Neuronal stem cell (in vitro differentiated cells): Measurements from ENCODE around the gene MTERF2.

Experiments used
- DNase-seq: peaks from one replicate; pipeline ENCODE4 v3.0.0-alpha.2; 2013; ENCODE audit warnings: low spot score
- H2AFZ ChIP-seq: one replicate; pipeline ENCODE4 v1.6.1; 2013; ENCODE audit warnings: mild to moderate bottlenecking, low read length, inconsistent platforms
- H2AK5ac ChIP-seq: 2 replicates; pipeline ENCODE4 v1.6.1; 2013; ENCODE audit warnings: low read depth, mild to moderate bottlenecking, inconsistent platforms, low read length, moderate library complexity, mixed read lengths
- H2BK120ac ChIP-seq: 2 replicates; pipeline ENCODE4 v1.6.1; 2013; ENCODE audit warnings: low read depth, mild to moderate bottlenecking, inconsistent platforms, low read length, moderate library complexity, mixed read lengths
- H2BK12ac ChIP-seq: one replicate; pipeline ENCODE4 v1.6.1; 2013; ENCODE audit warnings: low read length, inconsistent platforms
- H2BK15ac ChIP-seq: 2 replicates; pipeline ENCODE4 v1.6.1; 2013; ENCODE audit warnings: mild to moderate bottlenecking, low read length, inconsistent platforms, mixed read lengths
- H2BK5ac ChIP-seq: one replicate; pipeline ENCODE4 v1.6.1; 2013; ENCODE audit warnings: inconsistent platforms, mild to moderate bottlenecking, low read length, moderate library complexity
- H3K14ac ChIP-seq: one replicate; pipeline ENCODE4 v1.6.1; 2013; ENCODE audit warnings: low read length, inconsistent platforms
- H3K18ac ChIP-seq: 2 replicates; pipeline ENCODE4 v1.6.1; 2013; ENCODE audit warnings: low read length, inconsistent platforms
- H3K23ac ChIP-seq: 2 replicates; pipeline ENCODE4 v1.6.1; 2013; ENCODE audit warnings: low read depth, mild to moderate bottlenecking, mixed read lengths, low read length, inconsistent platforms; ENCODE audit not compliant: poor library complexity
- H3K27ac ChIP-seq: replicated peaks from 3 replicates; pipeline ENCODE4 v1.5.1; 2013; ENCODE audit warnings: low read length, inconsistent platforms
- H3K27me3 ChIP-seq, 3 experiments: 2 replicates each; pipeline ENCODE4 v1.6.1; 2013; ENCODE audit warnings: low read length in 3 of 3, mild to moderate bottlenecking in 2 of 3, inconsistent platforms in 1 of 3, low read depth in 1 of 3, mixed read lengths in 1 of 3, moderate library complexity in 1 of 3; ENCODE audit not compliant: control insufficient read depth in 3 of 3, insufficient read depth in 3 of 3
- H3K36me3 ChIP-seq, 2 donors: replicated peaks in 1 of 2; 2 replicates each; pipeline ENCODE4 v1.6.1; 2013; ENCODE audit warnings: low read length in 2 of 2; ENCODE audit not compliant: control insufficient read depth in 2 of 2, insufficient read depth in 2 of 2
- H3K4ac ChIP-seq: 2 replicates; pipeline ENCODE4 v1.6.1; 2013; ENCODE audit warnings: inconsistent platforms, mild to moderate bottlenecking, low read length, moderate library complexity
- H3K4me1 ChIP-seq, 2 donors: 1 replicate in 1 of 2; 2 replicates in 1 of 2; pipeline ENCODE4 v1.6.1; 2013; ENCODE audit warnings: low read length in 2 of 2, low read depth in 1 of 2; ENCODE audit not compliant: control insufficient read depth in 2 of 2, insufficient read depth in 1 of 2
- H3K4me2 ChIP-seq: one replicate; pipeline ENCODE4 v1.6.1; 2013; ENCODE audit warnings: mild to moderate bottlenecking, low read length, inconsistent platforms; ENCODE audit not compliant: insufficient read depth, poor library complexity, severe bottlenecking
- H3K4me3 ChIP-seq, 2 donors: 2 replicates each; pipeline ENCODE4 v1.5.1; 2013; ENCODE audit warnings: low read length in 2 of 2, mild to moderate bottlenecking in 2 of 2, inconsistent platforms in 1 of 2, moderate library complexity in 1 of 2
- H3K79me1 ChIP-seq: one replicate; pipeline ENCODE4 v1.6.1; 2013; ENCODE audit warnings: low read depth, mild to moderate bottlenecking, inconsistent platforms, low read length, moderate library complexity
- H3K9ac ChIP-seq: one replicate; pipeline ENCODE4 v1.6.1; 2013; ENCODE audit warnings: mild to moderate bottlenecking, low read depth, low read length, inconsistent platforms; ENCODE audit not compliant: poor library complexity
- H3K9me3 ChIP-seq, 2 donors: replicated peaks in 1 of 2; 2 replicates each; pipeline versions ENCODE3 to v1.6.1; 2013; ENCODE audit warnings: low read length in 2 of 2, mild to moderate bottlenecking in 2 of 2, inconsistent platforms in 1 of 2, low read depth in 1 of 2, mixed read lengths in 1 of 2, moderate library complexity in 1 of 2; ENCODE audit not compliant: control insufficient read depth in 2 of 2, insufficient read depth in 1 of 2
- H4K8ac ChIP-seq: one replicate; pipeline ENCODE4 v1.6.1; 2013; ENCODE audit warnings: low read depth, mild to moderate bottlenecking, inconsistent platforms, low read length, moderate library complexity
- H4K91ac ChIP-seq: one replicate; pipeline ENCODE4 v1.6.1; 2013; ENCODE audit warnings: low read length, low read depth, mild to moderate bottlenecking, inconsistent platforms; ENCODE audit not compliant: poor library complexity
- WGBS, 2 donors: extraction: QIAGEN DNeasy Blood & Tissue Kit; methylation state at CpG; one replicate each; pipeline ENCODE4 v1.1.7; 2013; ENCODE audit warnings: missing lambda C conversion rate in 2 of 2, mixed read lengths in 1 of 2; ENCODE audit not compliant: insufficient read length in 2 of 2, insufficient replicate concordance in 1 of 2; ENCODE audit errors: extremely low coverage in 2 of 2; 5-methylcytosine and 5-hydroxymethylcytosine counted together

MTERF2 gene

GRCh38 chr12:106975098-106975497, 11.8 kb downstream of the MTERF2 start:
- no peak for DNase-seq
- Histone ChIP-seq H3K4ac (no peak overlapping the region), H3K14ac (no peak overlapping the region), H3K36me3 (peaks cover 5 to 81% of the 10 kb centered on the region in 2 donors), H3K4me3 (no peak overlapping the region), H3K4me2 (no peak overlapping the region), H4K91ac (no peak overlapping the region), H3K23ac (no peak overlapping the region), H2BK120ac (no peak overlapping the region), H3K79me1 (no peaks in the 10 kb centered on the region), H3K9ac (no peak overlapping the region), H4K8ac (no peak overlapping the region), H3K9me3 (no peaks in the 10 kb centered on the region), H2AFZ (no peak overlapping the region), H3K27ac (no peak overlapping the region), H3K4me1 (no peaks in the 10 kb centered on the region), H2AK5ac (no peak overlapping the region), H2BK5ac (peak overlapping the region; percentile 24), H2BK15ac (no peak overlapping the region), H3K27me3 (no peaks in the 10 kb centered on the region), H3K18ac (no peak overlapping the region), H2BK12ac (no peak overlapping the region)
- no CpG with 5 or more reads among the region's 8 CpGs for WGBS, 2 donors

GRCh38 chr12:106974511-106974910, 12.4 kb downstream of the MTERF2 start:
- WGBS, 2 donors = no CpG with 5 or more reads among the region's 3 CpGs
- no peak overlapping the region for H2AK5ac ChIP-seq
- peaks cover 5 to 84% of the 10 kb centered on the region in 2 donors for H3K36me3 ChIP-seq

GRCh38 chr12:106973545-106973944, 13.4 kb downstream of the MTERF2 start:
- Histone ChIP-seq H3K79me1 (no peaks in the 10 kb centered on the region), H3K4me3 (no peak overlapping the region), H3K4me2 (no peak overlapping the region), H2AFZ (no peak overlapping the region), H3K27ac (no peak overlapping the region), H2BK12ac (no peak overlapping the region), H4K8ac (no peak overlapping the region), H2BK15ac (no peak overlapping the region), H2AK5ac (no peak overlapping the region), H3K4me1 (no peaks in the 10 kb centered on the region), H2BK5ac (no peak overlapping the region), H3K18ac (no peak overlapping the region), H2BK120ac (no peak overlapping the region), H3K9ac (no peak overlapping the region), H3K4ac (no peak overlapping the region), H3K27me3 (no peaks in the 10 kb centered on the region), H3K36me3 (peaks cover 5 to 86% of the 10 kb centered on the region in 2 donors), H3K23ac (no peak overlapping the region), H4K91ac (no peak overlapping the region), H3K9me3 (no peaks in the 10 kb centered on the region), H3K14ac (no peak overlapping the region)
- no peak for DNase-seq

More at GRCh38 chr12:106974511-106974910, 12.4 kb downstream of the MTERF2 start:
- H2AFZ ChIP-seq = no peak overlapping the region
- H3K9ac ChIP-seq = no peak overlapping the region
- no peaks in the 10 kb centered on the region for H3K4me1 ChIP-seq
- no peak overlapping the region for H2BK12ac ChIP-seq
- no peak overlapping the region for H4K8ac ChIP-seq
- H3K79me1 ChIP-seq = no peaks in the 10 kb centered on the region
- DNase-seq = no peak
- no peaks in the 10 kb centered on the region for H3K27me3 ChIP-seq
- no peak overlapping the region for H3K18ac ChIP-seq
- H3K23ac ChIP-seq = no peak overlapping the region
- no peak overlapping the region for H2BK15ac ChIP-seq
- H4K91ac ChIP-seq = no peak overlapping the region
- no peak overlapping the region for H2BK120ac ChIP-seq
- H2BK5ac ChIP-seq = no peak overlapping the region
- no peak overlapping the region for H3K14ac ChIP-seq
- H3K9me3 ChIP-seq = no peaks in the 10 kb centered on the region
- no peak overlapping the region for H3K4me2 ChIP-seq
- H3K4ac ChIP-seq = no peak overlapping the region
- H3K27ac ChIP-seq = no peak overlapping the region
- no peak overlapping the region for H3K4me3 ChIP-seq

GRCh38 chr12:106971065-106971464, 15.9 kb downstream of the MTERF2 start:
- no peak overlapping the region for H3K27ac ChIP-seq
- H3K36me3 ChIP-seq = peaks cover 5 to 83% of the 10 kb centered on the region in 2 donors
- H3K23ac ChIP-seq = no peak overlapping the region
- H2AK5ac ChIP-seq = no peak overlapping the region
- no peaks in the 10 kb centered on the region for H3K27me3 ChIP-seq
- no peak for DNase-seq
- H3K9ac ChIP-seq = no peak overlapping the region
- no peak overlapping the region for H2BK120ac ChIP-seq
- H2AFZ ChIP-seq = no peak overlapping the region
- H3K9me3 ChIP-seq = no peaks in the 10 kb centered on the region
- H3K14ac ChIP-seq = no peak overlapping the region
- H3K79me1 ChIP-seq = no peaks in the 10 kb centered on the region
- WGBS, 2 donors = no CpG with 5 or more reads among the region's 2 CpGs
- no peak overlapping the region for H2BK12ac ChIP-seq
- no peak overlapping the region for H3K4me2 ChIP-seq
- H4K8ac ChIP-seq = no peak overlapping the region
- H3K4me1 ChIP-seq = no peaks in the 10 kb centered on the region
- no peak overlapping the region for H2BK5ac ChIP-seq
- no peak overlapping the region for H4K91ac ChIP-seq
- no peak overlapping the region for H2BK15ac ChIP-seq
- H3K4me3 ChIP-seq = no peak overlapping the region
- H3K4ac ChIP-seq = no peak overlapping the region
- no peak overlapping the region for H3K18ac ChIP-seq
